Neural cell (in vitro differentiated cells): ENCODE results near the gene USP17L12.
"Not testable (repeated sequence)": the region's sequence is repeated elsewhere in the genome, so short reads cannot be mapped to it uniquely, and the experiment has no call there.

Experiments
- MXI1 ChIP-seq: fragments of 450-650 bp; conservative IDR thresholded peaks from 2 replicates; pipeline ENCODE4 v1.6.1; 2014; ENCODE audit warnings: antibody characterized with exemption, mild to moderate bottlenecking; ENCODE audit not compliant: poor library complexity, severe bottlenecking
- TF ChIP-seq, protein P1 (sequence below): fragments of 450-650 bp; IDR thresholded peaks from 2 replicates; pipeline ENCODE4 v1.5.1; 2014; ENCODE audit warnings: antibody characterized with exemption, mild to moderate bottlenecking, moderate library complexity; ENCODE audit not compliant: poor library complexity, severe bottlenecking

DNA sequence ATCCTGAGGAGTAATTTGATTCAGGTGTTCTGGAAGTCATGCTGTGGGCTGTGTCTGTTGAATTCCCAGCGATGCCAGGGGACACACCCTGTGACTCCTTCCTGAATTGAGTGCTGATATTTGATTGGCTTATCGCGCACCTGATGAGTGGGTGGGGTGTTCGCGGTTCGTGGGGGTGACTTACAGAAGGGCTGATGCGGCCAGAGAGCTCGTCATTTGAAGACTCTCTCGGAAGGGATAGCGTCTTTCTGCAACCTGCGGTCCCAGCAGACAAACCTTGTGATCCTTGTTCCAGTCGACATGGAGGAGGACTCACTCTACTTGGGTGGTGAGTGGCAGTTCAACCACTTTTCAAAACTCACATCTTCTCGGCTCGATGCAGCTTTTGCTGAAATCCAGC lies 4.6 kb downstream of the USP17L12 start, which contains the start of gene USP17L13:
- TF ChIP-seq, protein P1, sequence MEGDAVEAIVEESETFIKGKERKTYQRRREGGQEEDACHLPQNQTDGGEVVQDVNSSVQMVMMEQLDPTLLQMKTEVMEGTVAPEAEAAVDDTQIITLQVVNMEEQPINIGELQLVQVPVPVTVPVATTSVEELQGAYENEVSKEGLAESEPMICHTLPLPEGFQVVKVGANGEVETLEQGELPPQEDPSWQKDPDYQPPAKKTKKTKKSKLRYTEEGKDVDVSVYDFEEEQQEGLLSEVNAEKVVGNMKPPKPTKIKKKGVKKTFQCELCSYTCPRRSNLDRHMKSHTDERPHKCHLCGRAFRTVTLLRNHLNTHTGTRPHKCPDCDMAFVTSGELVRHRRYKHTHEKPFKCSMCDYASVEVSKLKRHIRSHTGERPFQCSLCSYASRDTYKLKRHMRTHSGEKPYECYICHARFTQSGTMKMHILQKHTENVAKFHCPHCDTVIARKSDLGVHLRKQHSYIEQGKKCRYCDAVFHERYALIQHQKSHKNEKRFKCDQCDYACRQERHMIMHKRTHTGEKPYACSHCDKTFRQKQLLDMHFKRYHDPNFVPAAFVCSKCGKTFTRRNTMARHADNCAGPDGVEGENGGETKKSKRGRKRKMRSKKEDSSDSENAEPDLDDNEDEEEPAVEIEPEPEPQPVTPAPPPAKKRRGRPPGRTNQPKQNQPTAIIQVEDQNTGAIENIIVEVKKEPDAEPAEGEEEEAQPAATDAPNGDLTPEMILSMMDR, result not testable (repeated sequence)
- not testable (repeated sequence) for TF ChIP-seq MXI1
